Caco-2 (cell line): Measurements from ENCODE around the gene DKK2. TPM values are rescaled to one million over a fixed set of nuclear protein-coding genes. Genes with fewer than 3 reads are reported as not detected.

Experiments used
- BruUV-seq: library from RNA; stranded (reverse); fragments of 400-500 nt; replicated peaks from 2 replicates; lab custom pipeline; 2021; lab: Mats Ljungman, UMichigan
- CTCF ChIA-PET: fragments of 300-600 bp; sonication (Branson Sonifier 250); formaldehyde crosslinking; loops from one replicate; lab custom pipeline; 2022; ENCODE audit warnings: antibody characterized with exemption; lab: Charles Lee
- POLR2A ChIA-PET: fragments of 300-600 bp; sonication (Branson Sonifier 250); formaldehyde crosslinking; loops from one replicate; lab custom pipeline; 2022; ENCODE audit warnings: antibody characterized with exemption; lab: Charles Lee
- DNase-seq, 2 experiments: peaks; one replicate each; pipeline versions ENCODE4 v3.0.0 to v3.0.0-alpha.2; 2020 to 2022
- H3K27me3 ChIP-seq: replicated peaks from 2 replicates; pipeline ENCODE4 v1.6.0; 2011; ENCODE audit warnings: low read length; ENCODE audit not compliant: control insufficient read depth, insufficient read depth
- H3K36me3 ChIP-seq: 2 replicates; pipeline ENCODE4 v1.5.1; 2011; ENCODE audit warnings: low read length; ENCODE audit not compliant: control insufficient read depth, insufficient read depth
- H3K4me1 ChIP-seq: fragments of 250-450 bp; sonication (Bioruptor Pico); 2 replicates; pipeline ENCODE4 v1.5.1; 2020; ENCODE audit warnings: mild to moderate bottlenecking
- H3K4me3 ChIP-seq: 2 replicates; pipeline ENCODE4 v1.5.1; 2011; ENCODE audit warnings: low read depth, mild to moderate bottlenecking, control low read depth, low read length
- H3K9me3 ChIP-seq: fragments of 250-450 bp; sonication (Bioruptor Pico); 2 replicates; pipeline ENCODE4 v1.5.1; 2020; ENCODE audit warnings: mild to moderate bottlenecking, moderate library complexity
- H3K27ac Mint-ChIP-seq: one replicate; pipeline ENCODE4 v1.8.0; 2022; ENCODE audit warnings: mixed read lengths; ENCODE audit not compliant: unreplicated experiment
- H3K27me3 Mint-ChIP-seq: one replicate; pipeline ENCODE4 v1.8.0; 2022; ENCODE audit warnings: mixed read lengths; ENCODE audit not compliant: insufficient read depth, unreplicated experiment
- H3K36me3 Mint-ChIP-seq: one replicate; pipeline ENCODE4 v1.8.0; 2022; ENCODE audit warnings: mild to moderate bottlenecking, mixed read lengths; ENCODE audit not compliant: insufficient read depth, unreplicated experiment
- H3K4me1 Mint-ChIP-seq: one replicate; pipeline ENCODE4 v1.8.0; 2022; ENCODE audit warnings: low read depth, mixed read lengths; ENCODE audit not compliant: unreplicated experiment
- H3K4me3 Mint-ChIP-seq: one replicate; pipeline ENCODE4 v1.8.0; 2022; ENCODE audit warnings: mild to moderate bottlenecking, moderate library complexity, mixed read lengths; ENCODE audit not compliant: unreplicated experiment
- H3K9me3 Mint-ChIP-seq: one replicate; pipeline ENCODE4 v1.8.0; 2022; ENCODE audit warnings: mixed read lengths; ENCODE audit not compliant: unreplicated experiment
- intact Hi-C: fragments of 100-400 bp; cut with micrococcal nuclease; formaldehyde crosslinking; loops from one replicate; pipeline ENCODE4 v1.10.0; 2022; ENCODE audit not compliant: unreplicated experiment
- total RNA-seq: library from RNA; stranded (reverse); gene quantifications from 2 replicates; pipeline ENCODE4 v1.2.3, GENCODE V29; 2022
- TF ChIP-seq, protein P1 (sequence below), 2 experiments: fragments of 200-600 bp in 1 of 2; IDR thresholded peaks; 1 replicate in 1 of 2; 2 replicates in 1 of 2; pipeline versions ENCODE4 v1.5.1 to v1.8.0; 2011 to 2022; ENCODE audit warnings: antibody characterized with exemption in 1 of 2, control low read depth in 1 of 2, inconsistent platforms in 1 of 2, low read depth in 1 of 2, low read length in 1 of 2, mild to moderate bottlenecking in 1 of 2, moderate library complexity in 1 of 2; ENCODE audit not compliant: insufficient read depth in 1 of 2, severe bottlenecking in 1 of 2, unreplicated experiment in 1 of 2

Gene DKK2
- total RNA-seq, 1 experiment from 2014 or later = not detected

DNA sequence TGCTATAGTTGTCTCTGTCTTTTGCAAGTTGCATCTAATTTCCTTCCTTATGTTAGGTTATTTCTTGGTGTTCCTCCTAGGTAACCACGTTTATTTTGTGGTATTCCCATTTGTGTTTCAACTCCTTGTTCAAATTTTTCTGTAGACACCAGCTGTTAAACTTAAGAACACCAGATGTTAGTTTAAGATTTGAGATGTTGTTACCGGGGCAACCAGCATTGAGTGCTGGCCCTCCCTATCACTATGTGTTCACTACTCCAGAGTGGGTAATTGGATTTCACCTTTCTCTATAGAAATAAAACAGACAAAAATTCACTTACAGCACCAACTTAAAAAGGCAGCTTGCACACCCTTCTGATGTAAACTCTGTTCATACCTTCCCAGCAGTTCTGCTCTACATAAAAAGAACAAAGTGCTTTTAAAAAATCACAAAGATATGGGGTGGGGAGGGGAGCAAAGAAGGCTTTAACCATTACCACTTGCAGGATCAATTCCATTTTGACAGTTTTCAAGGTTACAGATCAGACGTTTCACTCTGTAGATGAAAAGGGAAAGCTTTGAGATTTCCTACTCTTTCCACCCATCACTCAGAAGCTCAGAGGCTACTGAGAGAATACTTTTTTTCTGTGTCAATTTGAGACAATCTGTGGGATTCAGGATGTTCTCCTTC is 82.9 kb downstream of the DKK2 start:
- Mint-ChIP-seq H3K4me3 (no peak overlapping the region), H3K27ac (no peak overlapping the region), H3K9me3 (no peaks in the 10 kb centered on the region), H3K36me3 (no peaks in the 10 kb centered on the region), H3K4me1 (no peaks in the 10 kb centered on the region), H3K27me3 (peaks cover 7% of the 10 kb centered on the region)
- intact Hi-C loops = no loop called here
- Histone ChIP-seq H3K4me3 (no peak overlapping the region), H3K36me3 (no peaks in the 10 kb centered on the region), H3K9me3 (no peaks in the 10 kb centered on the region), H3K4me1 (no peaks in the 10 kb centered on the region), H3K27me3 (no peaks in the 10 kb centered on the region)
- no peak for DNase-seq
- ChIA-PET CTCF (no interaction called here), POLR2A (no interaction called here)
- TF ChIP-seq, protein P1, sequence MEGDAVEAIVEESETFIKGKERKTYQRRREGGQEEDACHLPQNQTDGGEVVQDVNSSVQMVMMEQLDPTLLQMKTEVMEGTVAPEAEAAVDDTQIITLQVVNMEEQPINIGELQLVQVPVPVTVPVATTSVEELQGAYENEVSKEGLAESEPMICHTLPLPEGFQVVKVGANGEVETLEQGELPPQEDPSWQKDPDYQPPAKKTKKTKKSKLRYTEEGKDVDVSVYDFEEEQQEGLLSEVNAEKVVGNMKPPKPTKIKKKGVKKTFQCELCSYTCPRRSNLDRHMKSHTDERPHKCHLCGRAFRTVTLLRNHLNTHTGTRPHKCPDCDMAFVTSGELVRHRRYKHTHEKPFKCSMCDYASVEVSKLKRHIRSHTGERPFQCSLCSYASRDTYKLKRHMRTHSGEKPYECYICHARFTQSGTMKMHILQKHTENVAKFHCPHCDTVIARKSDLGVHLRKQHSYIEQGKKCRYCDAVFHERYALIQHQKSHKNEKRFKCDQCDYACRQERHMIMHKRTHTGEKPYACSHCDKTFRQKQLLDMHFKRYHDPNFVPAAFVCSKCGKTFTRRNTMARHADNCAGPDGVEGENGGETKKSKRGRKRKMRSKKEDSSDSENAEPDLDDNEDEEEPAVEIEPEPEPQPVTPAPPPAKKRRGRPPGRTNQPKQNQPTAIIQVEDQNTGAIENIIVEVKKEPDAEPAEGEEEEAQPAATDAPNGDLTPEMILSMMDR (IDR thresholded peaks at IDR 0.05; ENCODE audit: insufficient read depth in 1 of 2, low read depth in 1 of 2, low read length in 1 of 2, severe bottlenecking in 1 of 2, unreplicated experiment in 1 of 2) = no peak
- BruUV-seq = no TSS peak

DNA sequence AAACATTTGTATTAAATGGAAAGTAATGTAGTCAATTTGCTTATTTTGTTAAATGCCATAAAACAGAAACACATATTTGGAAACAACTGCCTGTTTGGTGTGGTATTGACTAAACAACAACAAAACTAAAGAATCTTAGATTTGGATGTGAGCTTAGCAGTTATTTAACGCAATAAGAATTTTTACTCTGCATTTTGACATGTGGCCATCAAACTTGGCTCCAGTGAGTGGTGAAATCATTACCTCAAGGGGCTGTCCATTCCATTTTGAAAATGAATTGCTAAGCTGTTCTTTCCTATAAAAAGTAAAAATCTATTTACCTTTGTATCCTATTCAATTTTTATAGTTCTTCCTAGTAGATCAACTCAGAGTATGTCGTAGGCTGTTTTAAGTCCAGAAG is 84.2 kb downstream of the DKK2 start:
- no peak for DNase-seq
- no peaks in the 10 kb centered on the region for H3K36me3 Mint-ChIP-seq
- Histone ChIP-seq H3K4me1 (no peaks in the 10 kb centered on the region), H3K4me3 (no peak overlapping the region), H3K27me3 (no peaks in the 10 kb centered on the region), H3K36me3 (no peaks in the 10 kb centered on the region), H3K9me3 (no peaks in the 10 kb centered on the region)
- H3K27ac Mint-ChIP-seq = no peak overlapping the region
- no peak overlapping the region for H3K4me3 Mint-ChIP-seq
- intact Hi-C loops = no loop called here
- TF ChIP-seq, protein P1 (IDR thresholded peaks at IDR 0.05; ENCODE audit: insufficient read depth in 1 of 2, low read depth in 1 of 2, low read length in 1 of 2, severe bottlenecking in 1 of 2, unreplicated experiment in 1 of 2) = no peak
- POLR2A ChIA-PET = no interaction called here
- no peaks in the 10 kb centered on the region for H3K4me1 Mint-ChIP-seq
- H3K9me3 Mint-ChIP-seq = no peaks in the 10 kb centered on the region
- H3K27me3 Mint-ChIP-seq = peaks cover 7% of the 10 kb centered on the region
- CTCF ChIA-PET = no interaction called here
- no TSS peak for BruUV-seq

DNA sequence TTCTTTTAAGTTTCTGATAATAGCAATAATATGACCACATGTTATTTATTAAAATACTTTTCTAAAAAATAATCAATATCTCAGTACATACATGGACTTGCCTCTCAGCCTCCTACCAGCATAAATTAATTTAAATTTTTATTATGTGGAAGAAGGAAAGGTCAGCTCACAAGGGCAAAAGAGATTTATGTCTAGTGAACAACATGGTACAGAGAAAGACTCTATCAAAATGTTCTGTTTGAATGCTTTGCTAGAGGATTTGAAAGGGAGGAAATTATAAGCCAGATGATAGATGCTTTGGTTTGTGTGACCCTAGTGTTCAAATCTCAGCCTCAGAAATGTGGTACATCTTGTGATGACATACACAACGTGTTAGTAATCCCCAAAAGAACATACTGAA is 94.3 kb downstream of the DKK2 start:
- Mint-ChIP-seq H3K4me1 (no peaks in the 10 kb centered on the region), H3K4me3 (no peak overlapping the region), H3K27ac (no peak overlapping the region), H3K27me3 (no peaks in the 10 kb centered on the region), H3K36me3 (no peaks in the 10 kb centered on the region), H3K9me3 (no peaks in the 10 kb centered on the region)
- Histone ChIP-seq H3K4me1 (no peaks in the 10 kb centered on the region), H3K9me3 (no peaks in the 10 kb centered on the region), H3K27me3 (no peaks in the 10 kb centered on the region), H3K4me3 (no peak overlapping the region), H3K36me3 (no peaks in the 10 kb centered on the region)
- POLR2A ChIA-PET = no interaction called here
- DNase-seq = no peak
- CTCF ChIA-PET = no interaction called here
- intact Hi-C loops = no loop called here
- TF ChIP-seq, protein P1 (IDR thresholded peaks at IDR 0.05; ENCODE audit: insufficient read depth in 1 of 2, low read depth in 1 of 2, low read length in 1 of 2, severe bottlenecking in 1 of 2, unreplicated experiment in 1 of 2) = no peak
- no TSS peak for BruUV-seq
